HS-5 (cell line): ENCODE data around the gene NR1D1.

ENCODE experiments used
- DNase-seq: peaks from one replicate; pipeline ENCODE4 v3.0.0-alpha.2; 2012; ENCODE audit warnings: low read depth

The NR1D1 gene

DNA sequence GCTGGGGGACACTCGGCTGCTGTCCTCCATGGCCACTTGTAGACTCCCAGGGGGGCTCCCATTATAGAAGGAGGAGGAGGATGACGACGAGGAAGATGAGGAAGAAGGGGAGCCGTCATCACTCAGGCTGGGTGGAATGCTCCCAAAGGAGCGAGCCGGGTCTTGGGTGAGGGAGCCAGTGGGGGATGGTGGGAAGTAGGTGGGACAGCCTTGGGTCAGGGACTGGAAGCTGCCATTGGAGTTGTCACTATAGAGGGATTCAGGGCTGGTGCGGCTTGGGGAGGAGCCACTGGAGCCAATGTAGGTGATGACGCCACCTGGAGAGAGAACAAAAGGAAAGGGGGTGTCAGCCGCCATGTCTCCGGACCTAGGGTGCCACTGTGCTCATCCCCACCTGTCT, 3.3 kb downstream of the NR1D1 start:
- no peak for DNase-seq

DNA sequence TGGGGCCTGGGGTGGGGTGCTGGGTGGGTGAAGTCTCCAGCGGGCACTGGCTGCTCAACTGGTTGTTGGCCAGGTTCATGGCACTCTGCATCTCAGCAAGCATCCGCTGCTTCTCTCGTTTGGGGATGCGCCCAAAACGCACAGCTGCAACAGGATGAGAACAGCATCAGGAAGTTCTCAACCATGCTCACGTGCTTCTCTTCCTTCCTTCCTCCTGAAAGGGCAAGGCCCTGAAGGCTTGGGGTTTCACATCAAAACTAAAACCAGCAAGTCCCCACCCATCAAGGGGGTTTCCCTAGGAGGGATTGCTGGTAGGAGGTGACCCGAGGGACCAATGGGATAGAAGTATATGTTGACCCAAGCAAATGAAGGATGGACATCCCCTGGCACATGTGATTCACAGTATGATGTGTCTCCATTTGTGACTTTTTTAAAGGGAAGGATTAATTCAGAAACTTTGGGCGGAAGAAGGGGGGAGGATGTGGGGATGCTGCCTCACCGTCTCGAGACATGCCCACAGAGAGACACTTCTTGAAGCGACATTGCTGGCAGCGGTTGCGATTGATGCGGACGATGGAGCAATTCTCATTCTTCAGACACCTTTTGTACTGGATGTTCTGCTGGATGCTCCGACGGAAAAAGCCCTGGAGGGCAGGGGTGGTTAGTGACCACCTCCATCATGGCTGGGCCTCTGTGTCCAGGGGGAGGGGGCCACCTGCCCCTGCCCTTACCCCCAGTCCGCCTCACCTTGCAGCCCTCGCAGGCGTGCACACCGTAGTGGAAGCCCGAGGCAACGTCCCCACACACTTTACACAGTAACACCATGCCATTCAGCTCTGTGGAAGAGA, 4.2 kb downstream of the NR1D1 start:
- no peak for DNase-seq

DNA sequence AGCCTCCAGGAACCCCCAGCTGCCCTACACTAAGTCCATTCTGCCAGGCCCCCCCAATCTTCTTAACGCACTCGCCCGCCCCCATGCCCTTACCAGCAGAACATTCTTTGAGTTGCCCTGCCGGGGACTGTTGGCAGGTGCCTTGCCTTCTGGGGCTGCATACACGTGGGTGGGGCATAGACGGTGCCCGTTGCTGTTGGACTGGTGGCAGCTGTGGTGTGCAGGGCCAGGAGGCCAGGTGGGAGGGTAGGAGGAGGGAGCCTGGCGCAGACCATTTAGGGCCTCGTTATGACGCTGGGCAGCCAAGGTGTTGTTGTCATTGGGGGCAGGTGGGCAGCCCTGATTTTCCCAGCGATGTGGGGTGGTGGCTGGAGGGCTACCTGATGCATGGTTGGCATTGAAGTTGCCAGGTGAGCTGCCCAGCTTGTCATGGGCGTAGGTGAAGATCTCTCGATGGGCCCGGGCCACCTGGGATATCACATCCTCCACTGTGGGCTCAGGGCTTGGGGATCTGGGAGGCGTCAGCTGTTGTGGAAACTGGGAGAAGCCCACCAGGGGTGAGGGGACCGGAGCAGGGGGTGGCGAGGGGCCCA, 4.9 kb downstream of the NR1D1 start:
- DNase-seq: no peak

GRCh38 chr17:40094874-40095273, 5.5 kb downstream of the NR1D1 start:
- DNase-seq: no peak

- no peak for DNase-seq
These were observed 6.7 kb downstream of the NR1D1 start for GRCh38 chr17:40093580-40094201.

DNA sequence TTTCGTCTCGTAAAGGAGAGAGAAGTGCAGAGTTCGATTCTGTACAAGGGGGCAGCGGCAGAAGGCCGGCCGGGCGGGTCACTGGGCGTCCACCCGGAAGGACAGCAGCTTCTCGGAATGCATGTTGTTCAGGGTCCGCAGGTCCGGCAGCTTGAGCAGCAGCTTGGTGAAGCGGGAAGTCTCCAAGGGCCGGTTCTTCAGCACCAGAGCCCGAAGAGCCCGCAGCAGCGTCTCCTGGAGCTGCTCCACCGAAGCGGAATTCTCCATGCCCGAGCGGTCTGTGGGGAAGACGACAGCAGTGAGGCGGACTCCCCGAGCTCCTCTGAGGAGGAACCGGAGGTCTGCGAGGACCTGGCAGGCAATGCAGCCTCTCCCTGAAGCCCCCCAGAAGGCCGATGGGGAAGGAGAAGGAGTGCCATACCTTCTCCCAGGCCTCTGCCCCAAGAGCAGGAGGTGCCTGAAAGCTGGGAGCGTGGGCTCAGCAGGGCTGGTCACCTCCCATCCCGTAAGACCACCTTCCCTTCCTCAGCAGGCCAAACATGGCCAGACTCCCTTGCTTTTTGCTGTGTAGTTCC, 7.3 kb downstream of the NR1D1 start:
- DNase-seq: no peak

DNA sequence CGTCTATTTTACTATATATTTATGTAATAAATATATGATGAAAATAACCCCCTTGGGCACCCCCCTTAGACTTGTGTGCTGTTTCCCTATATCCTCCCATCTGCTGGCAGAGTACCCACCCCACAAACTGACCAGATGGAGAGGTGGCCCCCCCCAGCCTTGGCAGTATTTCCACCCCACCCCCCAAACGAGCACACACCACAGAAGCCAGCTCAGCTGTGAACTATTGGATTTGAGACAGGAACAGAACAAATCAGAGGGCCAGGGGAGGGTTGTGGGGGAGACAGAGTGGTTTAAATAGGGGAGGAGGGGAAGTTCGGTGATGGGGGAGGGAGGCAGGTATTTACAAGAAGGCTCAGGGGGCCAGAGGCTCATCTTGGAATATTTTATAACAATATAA, 7.8 kb downstream of the NR1D1 start:
- DNase-seq: no peak

GRCh38 chr17:40091691-40092397, 8.5 kb downstream of the NR1D1 start:
- DNase-seq: no peak

DNA sequence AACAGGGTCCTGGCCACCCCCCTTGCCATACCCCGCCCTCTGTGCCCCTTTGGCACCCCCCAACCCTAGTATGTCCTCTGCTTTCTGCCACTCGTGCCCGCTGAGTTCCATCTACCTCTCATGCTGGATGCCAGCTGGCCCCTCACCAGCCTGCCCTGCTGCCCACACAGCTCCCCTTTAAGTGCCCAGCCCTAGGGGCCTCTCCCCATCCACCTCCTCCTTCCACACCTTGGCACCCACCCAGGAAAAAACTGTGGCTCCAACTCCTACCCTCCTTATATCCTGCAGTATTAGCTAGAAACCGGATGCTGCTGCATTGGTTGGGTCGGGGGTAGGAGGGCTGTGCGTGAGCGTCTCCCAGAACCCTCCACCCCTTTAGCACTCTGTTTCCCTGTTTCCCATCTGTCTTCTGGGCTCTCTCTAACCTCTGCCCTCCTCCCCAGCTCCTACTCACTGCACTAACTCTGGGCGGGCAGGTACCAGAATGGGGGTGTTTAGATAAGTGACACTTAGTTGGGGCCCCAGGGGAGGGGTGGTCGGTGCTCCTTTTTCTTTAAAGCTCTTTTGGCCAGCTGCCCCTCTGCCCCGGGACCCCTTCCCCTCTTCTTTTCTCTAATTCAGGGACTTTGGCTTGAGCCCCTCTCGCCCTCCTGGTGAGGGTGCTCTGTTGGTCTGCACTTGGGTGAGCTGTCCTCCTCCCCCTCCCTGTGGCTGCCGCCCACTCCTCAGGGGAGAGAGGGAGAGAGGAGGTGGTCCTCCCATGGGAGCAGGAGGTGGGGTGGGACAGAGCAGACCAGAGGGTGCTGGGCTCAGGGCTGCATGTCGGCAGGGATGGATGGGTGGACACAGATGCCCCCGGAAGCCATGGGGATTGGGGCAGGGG, 9.9 kb downstream of the NR1D1 start:
- DNase-seq: no peak

DNA sequence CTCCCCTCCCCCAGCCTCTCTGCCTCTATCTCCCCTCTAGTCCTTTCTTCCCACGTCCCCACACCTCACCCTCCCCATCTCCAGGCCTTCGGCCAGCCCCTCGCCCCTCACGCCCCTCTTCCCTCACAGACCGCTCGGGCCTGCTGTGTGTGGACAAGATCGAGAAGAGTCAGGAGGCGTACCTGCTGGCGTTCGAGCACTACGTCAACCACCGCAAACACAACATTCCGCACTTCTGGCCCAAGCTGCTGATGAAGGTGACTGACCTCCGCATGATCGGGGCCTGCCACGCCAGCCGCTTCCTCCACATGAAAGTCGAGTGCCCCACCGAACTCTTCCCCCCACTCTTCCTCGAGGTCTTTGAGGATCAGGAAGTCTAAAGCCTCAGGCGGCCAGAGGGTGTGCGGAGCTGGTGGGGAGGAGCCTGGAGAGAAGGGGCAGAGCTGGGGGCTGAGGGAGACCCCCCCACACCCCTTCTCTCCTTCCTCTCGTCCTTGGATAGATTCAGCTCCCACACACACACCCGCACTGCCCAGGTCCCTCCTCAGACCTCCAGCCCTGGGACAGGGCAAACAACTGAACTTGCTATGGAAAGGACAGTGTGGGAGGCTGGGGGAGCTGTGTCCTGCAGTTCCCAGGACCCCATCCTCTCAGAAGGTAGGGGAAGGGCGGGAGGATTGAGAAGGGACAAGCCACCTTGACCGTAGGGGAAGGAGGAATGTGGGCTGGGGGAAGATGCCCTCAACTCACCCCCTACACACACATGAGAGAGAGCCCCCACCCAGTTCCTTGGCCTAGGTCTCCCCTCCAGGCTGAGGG, 11.1 kb downstream of the NR1D1 start:
- DNase-seq: no peak

DNA sequence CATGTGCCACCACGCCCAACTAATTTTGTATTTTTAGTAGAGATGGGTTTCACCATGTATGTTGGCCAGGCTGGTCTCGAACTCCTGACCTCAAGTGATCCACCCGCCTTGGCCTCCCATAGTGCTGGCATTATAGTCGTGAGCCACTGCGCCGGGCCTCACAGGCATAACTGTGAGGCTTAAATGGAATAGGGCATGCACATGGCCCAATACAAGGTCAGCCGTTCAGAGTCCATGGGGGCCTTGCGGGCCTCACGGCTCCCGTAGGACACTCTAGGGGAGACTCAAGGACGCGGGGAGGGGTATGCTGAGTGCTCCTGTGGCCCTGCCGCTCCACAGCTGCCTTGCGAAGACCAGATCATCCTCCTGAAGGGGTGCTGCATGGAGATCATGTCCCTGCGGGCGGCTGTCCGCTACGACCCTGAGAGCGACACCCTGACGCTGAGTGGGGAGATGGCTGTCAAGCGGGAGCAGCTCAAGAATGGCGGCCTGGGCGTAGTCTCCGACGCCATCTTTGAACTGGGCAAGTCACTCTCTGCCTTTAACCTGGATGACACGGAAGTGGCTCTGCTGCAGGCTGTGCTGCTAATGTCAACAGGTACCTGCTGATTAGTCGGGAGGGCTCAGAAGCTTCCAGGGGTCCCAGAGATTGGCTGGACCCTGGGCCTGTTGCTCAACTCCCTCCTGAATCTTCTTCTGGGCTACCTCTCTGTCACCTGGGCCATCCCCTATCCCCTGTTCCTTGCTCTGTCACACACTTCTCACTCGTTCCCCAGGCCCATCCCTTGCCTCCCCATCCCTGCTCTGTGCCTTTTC, 12.3 kb downstream of the NR1D1 start:
- DNase-seq: no peak

DNA sequence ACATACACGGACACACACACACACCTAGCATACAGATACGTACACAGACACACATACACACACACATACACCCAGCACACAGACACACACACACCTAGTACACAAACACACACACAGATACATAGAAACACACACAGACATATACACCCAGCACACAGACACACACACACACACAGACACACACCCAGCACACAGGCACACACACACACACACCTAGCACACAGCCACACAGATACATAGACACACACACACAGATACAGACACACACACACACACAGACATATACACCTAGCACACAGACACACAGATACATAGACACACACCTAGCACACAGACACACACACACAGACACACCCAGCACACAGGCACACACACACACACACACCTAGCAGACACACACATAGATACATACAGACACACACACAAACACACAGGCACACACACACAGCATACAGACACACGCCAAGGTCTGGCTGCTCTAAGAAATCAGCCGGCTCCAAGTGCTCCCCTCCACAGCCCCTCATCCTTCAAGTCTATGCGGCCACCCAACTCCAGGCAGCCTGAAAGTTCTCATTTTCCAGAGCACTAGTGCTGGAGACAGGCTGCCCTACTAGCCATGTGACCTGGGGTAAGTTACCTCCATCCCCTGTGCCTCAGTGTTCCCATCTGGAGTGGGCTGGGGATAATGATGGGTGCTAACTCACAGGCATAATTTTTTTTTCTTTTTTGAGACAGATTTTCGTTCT, 13.2 kb downstream of the NR1D1 start:
- no peak for DNase-seq

GRCh38 chr17:40086150-40087044, 14.0 kb downstream of the NR1D1 start:
- DNase-seq: no peak

DNA sequence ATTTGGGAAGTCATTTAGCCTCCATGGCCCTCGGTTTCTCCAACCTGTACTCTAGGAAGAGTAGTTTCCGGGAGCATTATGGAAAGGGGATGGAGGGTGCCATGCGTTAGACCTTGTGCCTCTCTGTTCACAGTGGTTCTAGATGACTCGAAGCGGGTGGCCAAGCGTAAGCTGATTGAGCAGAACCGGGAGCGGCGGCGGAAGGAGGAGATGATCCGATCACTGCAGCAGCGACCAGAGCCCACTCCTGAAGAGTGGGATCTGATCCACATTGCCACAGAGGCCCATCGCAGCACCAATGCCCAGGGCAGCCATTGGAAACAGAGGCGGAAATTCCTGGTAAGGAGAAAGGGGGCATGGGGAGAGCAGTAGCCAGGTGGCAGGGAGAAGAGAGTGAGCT, 15.9 kb downstream of the NR1D1 start:
- DNase-seq: no peak

GRCh38 chr17:40079545-40079944, 20.8 kb downstream of the NR1D1 start:
- no peak for DNase-seq

- no peak for DNase-seq
These were observed 23.8 kb downstream of the NR1D1 start for GRCh38 chr17:40076591-40076990.

DNA sequence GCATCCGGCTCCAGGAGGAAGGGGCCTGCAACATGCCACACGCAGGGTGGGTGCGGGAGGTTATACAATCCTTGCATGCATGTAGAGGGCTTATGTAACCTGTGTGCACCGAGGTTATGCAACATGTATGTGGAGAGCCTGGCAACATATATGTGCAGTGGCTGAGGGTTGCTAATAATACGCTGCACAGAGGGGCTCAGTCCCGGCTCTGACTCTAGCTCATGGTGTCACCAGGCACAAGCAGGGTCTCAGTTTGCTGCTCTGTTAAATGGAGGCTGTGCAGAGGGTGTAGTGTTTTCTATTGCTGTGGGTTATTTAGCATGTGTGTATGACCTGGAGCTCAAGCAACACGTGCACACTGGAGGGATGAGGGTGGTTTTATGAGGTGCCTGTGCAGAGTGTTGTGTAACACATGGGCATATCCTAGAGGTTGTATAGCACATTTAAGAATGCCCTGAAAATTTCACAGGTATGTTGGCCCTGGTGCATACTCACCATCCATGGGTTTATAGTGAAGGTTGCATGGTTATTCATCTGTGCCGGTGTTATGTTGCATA, 24.4 kb downstream of the NR1D1 start:
- DNase-seq: no peak
